Neutrophil (primary cell): ENCODE measurements around the gene CSTPP1.

Source experiments
- H3K27ac ChIP-seq: fragments of 200-600 bp; sonication (generic); 2 replicates; pipeline ENCODE4 v1.5.1; 2016; ENCODE audit warnings: mild to moderate bottlenecking, moderate library complexity
- H3K27me3 ChIP-seq: fragments of 200-600 bp; sonication (generic); 2 replicates; pipeline ENCODE4 v1.6.0; 2016; ENCODE audit warnings: mild to moderate bottlenecking
- H3K36me3 ChIP-seq: fragments of 200-600 bp; sonication (generic); 2 replicates; pipeline ENCODE4 v1.5.1; 2017
- H3K4me1 ChIP-seq, 2 experiments: fragments of 200-600 bp in 1 of 2; sonication (generic) in 1 of 2; 1 replicate in 1 of 2; 2 replicates in 1 of 2; pipeline versions ENCODE4 v1.5.1 to v1.6.1; 2013 to 2016; ENCODE audit warnings: low read depth in 1 of 2, low read length in 1 of 2, mild to moderate bottlenecking in 1 of 2, moderate library complexity in 1 of 2; ENCODE audit not compliant: control insufficient read depth in 1 of 2, insufficient read depth in 1 of 2
- H3K4me3 ChIP-seq, 2 experiments: fragments of 200-600 bp in 1 of 2; sonication (generic) in 1 of 2; 1 replicate in 1 of 2; 2 replicates in 1 of 2; pipeline ENCODE4 v1.5.1; 2013 to 2016; ENCODE audit warnings: low read depth in 1 of 2, low read length in 1 of 2, mild to moderate bottlenecking in 1 of 2, moderate library complexity in 1 of 2
- H3K9me3 ChIP-seq: fragments of 200-600 bp; sonication (generic); 2 replicates; pipeline ENCODE4 v1.5.1; 2016
- TF ChIP-seq, protein P1 (sequence below): fragments of 200-600 bp; sonication (generic); IDR thresholded peaks from 2 replicates; pipeline ENCODE4 v1.5.1; 2016; ENCODE audit warnings: antibody characterized with exemption

CSTPP1 gene

GRCh38 chr11:46979358-46979757, 42.8 kb downstream of the CSTPP1 start:
- Histone ChIP-seq H3K4me3 (no peak overlapping the region), H3K4me1 (peaks cover 0 to 4% of the 10 kb centered on the region in 2 experiments), H3K9me3 (no peaks in the 10 kb centered on the region), H3K27ac (no peak overlapping the region), H3K27me3 (no peaks in the 10 kb centered on the region), H3K36me3 (no peaks in the 10 kb centered on the region)
- TF ChIP-seq, protein P1, sequence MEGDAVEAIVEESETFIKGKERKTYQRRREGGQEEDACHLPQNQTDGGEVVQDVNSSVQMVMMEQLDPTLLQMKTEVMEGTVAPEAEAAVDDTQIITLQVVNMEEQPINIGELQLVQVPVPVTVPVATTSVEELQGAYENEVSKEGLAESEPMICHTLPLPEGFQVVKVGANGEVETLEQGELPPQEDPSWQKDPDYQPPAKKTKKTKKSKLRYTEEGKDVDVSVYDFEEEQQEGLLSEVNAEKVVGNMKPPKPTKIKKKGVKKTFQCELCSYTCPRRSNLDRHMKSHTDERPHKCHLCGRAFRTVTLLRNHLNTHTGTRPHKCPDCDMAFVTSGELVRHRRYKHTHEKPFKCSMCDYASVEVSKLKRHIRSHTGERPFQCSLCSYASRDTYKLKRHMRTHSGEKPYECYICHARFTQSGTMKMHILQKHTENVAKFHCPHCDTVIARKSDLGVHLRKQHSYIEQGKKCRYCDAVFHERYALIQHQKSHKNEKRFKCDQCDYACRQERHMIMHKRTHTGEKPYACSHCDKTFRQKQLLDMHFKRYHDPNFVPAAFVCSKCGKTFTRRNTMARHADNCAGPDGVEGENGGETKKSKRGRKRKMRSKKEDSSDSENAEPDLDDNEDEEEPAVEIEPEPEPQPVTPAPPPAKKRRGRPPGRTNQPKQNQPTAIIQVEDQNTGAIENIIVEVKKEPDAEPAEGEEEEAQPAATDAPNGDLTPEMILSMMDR: no peak

DNA sequence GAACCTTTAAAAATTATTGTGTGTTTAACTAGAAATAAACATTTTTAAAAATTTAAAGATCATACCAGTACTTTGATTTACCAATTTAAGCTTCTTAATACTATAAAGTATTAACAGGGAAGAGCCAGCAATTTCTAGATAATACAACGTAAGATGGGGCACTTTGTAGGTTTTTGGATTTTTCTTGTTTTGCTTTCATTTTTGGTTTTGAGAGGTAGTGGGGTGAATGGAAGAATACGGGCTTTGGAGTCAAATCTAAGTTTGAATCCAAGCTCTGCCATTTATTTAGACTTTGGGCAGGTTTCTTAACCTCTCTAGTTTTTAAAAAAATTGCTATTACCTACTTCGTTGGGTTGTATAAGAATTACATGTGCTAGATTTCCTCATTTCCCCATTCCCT, 44.9 kb downstream of the CSTPP1 start:
- no peaks in the 10 kb centered on the region for H3K36me3 ChIP-seq
- no peaks in the 10 kb centered on the region for H3K9me3 ChIP-seq
- no peak overlapping the region for H3K27ac ChIP-seq
- TF ChIP-seq, protein P1: no peak
- H3K4me3 ChIP-seq: no peak overlapping the region
- H3K4me1 ChIP-seq: peaks cover 0 to 4% of the 10 kb centered on the region in 2 experiments
- no peaks in the 10 kb centered on the region for H3K27me3 ChIP-seq

DNA sequence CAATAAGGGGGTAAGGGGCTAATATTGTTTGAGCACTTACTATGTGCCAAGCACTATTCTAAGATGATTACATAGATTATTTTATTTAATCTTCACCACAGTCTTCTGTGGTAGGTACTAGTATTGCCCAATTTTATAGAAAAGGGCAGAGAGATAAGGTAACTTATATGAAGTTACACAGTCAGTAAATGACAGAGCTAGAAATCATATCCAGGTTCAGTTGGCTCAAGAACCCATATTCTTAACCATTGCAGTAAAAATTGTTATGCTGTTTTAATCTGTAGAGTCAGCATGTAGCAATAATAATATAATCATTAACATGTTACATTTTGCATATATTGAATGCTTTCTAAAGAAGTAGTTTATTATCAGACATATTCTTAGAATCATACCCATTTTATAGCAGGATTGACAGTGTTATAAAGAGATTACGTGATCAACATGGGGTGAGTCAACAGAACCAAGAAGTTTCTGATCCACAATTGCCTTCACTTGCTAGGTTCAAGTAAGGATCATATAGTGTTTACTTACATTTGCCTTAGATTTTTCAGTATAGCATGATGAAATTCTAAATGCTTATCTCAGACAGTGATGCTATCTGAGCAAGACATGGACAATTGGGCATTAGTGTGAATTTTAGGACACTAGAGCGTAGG, 46.4 kb downstream of the CSTPP1 start:
- Histone ChIP-seq H3K4me3 (no peak overlapping the region), H3K4me1 (peaks cover 0 to 4% of the 10 kb centered on the region in 2 experiments), H3K36me3 (no peaks in the 10 kb centered on the region), H3K27me3 (no peaks in the 10 kb centered on the region), H3K27ac (no peak overlapping the region), H3K9me3 (no peaks in the 10 kb centered on the region)
- TF ChIP-seq, protein P1: no peak

- Histone ChIP-seq H3K9me3 (no peaks in the 10 kb centered on the region), H3K4me1 (peaks cover 0 to 4% of the 10 kb centered on the region in 2 experiments), H3K27ac (no peak overlapping the region), H3K27me3 (no peaks in the 10 kb centered on the region), H3K4me3 (no peak overlapping the region), H3K36me3 (no peaks in the 10 kb centered on the region)
- TF ChIP-seq, protein P1: no peak
Observed at GRCh38 chr11:46983598-46983997, 47.0 kb downstream of the CSTPP1 start.

- Histone ChIP-seq H3K27ac (no peak overlapping the region), H3K4me1 (peaks cover 0 to 4% of the 10 kb centered on the region in 2 experiments)
Observed at GRCh38 chr11:46984548-46984947, 48.0 kb downstream of the CSTPP1 start.

More at GRCh38 chr11:46984548-46984947, 48.0 kb downstream of the CSTPP1 start:
- TF ChIP-seq, protein P1: no peak
- no peaks in the 10 kb centered on the region for H3K27me3 ChIP-seq
- no peak overlapping the region for H3K4me3 ChIP-seq
- no peaks in the 10 kb centered on the region for H3K36me3 ChIP-seq
- H3K9me3 ChIP-seq: no peaks in the 10 kb centered on the region
